Measurements from ENCODE around the gene ITSN2. TPM values are rescaled to one million over a fixed set of nuclear protein-coding genes. Genes with fewer than 3 reads are reported as not detected.
A peak's percentile ranks its signal among the peaks of the same experiment; 100 is the strongest.

The ITSN2 gene
- total RNA-seq, 1 experiment from 2014 or later, result 21.9 TPM

- intact Hi-C loops (cut with micrococcal nuclease), result no loop called here
- no peak within 1 kb of the TSS for H3K27ac ChIP-seq (ENCODE audit: low read length)
- H3K4me2 ChIP-seq (ENCODE audit: low read length), result no peak within 1 kb of the TSS
- no peaks in the 10 kb centered on the region for H3K9me2 ChIP-seq (replicated peaks; ENCODE audit: low read length)
- BruUV-seq (replicated peaks), result no TSS peak
- no peaks in the 10 kb centered on the region for H3F3A ChIP-seq (ENCODE audit: low read length, unreplicated experiment)
- TF ChIP-seq EZH2phosphoT487 (IDR thresholded peaks at IDR 0.05; ENCODE audit: borderline replicate concordance, low read length) (no peak), CTCF (conservative IDR thresholded peaks at IDR 0.05; ENCODE audit: low read depth, low read length) (no peak), EZH2 (IDR thresholded peaks at IDR 0.05; ENCODE audit: low read length, unreplicated experiment) (no peak)
- H3K4me3 ChIP-seq (ENCODE audit: low read length), result no peak within 1 kb of the TSS
- CTCF ChIA-PET, result no interaction called here
- DNase-seq (no peak), ATAC-seq (no peak)
- H4K20me1 ChIP-seq (ENCODE audit: low read length), result no peaks in the 10 kb centered on the region
- H2AFZ ChIP-seq (ENCODE audit: low read length), result no peak within 1 kb of the TSS
- H3K36me3 ChIP-seq (ENCODE audit: low read depth, low read length), result no peaks in the 10 kb centered on the region
- POLR2A ChIA-PET (ENCODE audit: unreplicated experiment), result no interaction called here
- H3K9me3 ChIP-seq (ENCODE audit: low read length), result no peaks in the 10 kb centered on the region
- no peaks in the 10 kb centered on the region for H3K27me3 ChIP-seq (ENCODE audit: low read length)
- H3K79me2 ChIP-seq (ENCODE audit: low read length), result no peaks in the 10 kb centered on the region
- H3K4me1 ChIP-seq (ENCODE audit: insufficient read depth, low read length), result no peaks in the 10 kb centered on the region
- no peak within 1 kb of the TSS for H3K9ac ChIP-seq (ENCODE audit: low read length)
These were observed 185.5 kb downstream of the ITSN2 start, which contains the start of gene FAM228A for GRCh38 chr2:24174851-24175277. TSS of gene FAM228A (plus strand) at chr2:24175053. CDS start at chr2:24175481, 428 bp downstream.

DNA sequence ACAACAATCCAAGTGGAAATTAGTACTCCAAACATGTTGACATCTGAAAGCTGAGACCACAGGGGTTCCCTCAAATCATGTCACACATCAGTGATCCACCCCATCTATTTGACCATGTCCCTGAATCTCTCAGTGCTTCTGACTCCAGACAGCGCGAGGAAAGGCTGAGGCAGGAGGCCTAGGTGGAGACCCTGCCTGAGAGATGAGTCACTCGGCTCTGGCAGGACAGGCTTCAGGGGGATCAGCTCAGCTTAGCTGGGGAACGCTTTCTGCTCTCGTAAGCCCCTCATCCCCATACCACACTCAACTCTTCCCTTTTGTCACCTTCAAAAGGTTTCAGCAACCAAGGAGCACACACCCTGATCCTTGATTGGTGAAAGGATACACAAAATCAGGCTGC lies 191.3 kb downstream of the ITSN2 start:
- no peak overlapping the region for H2AFZ ChIP-seq (ENCODE audit: low read length)
- no peak overlapping the region for H3K27ac ChIP-seq (ENCODE audit: low read length)
- H3K4me3 ChIP-seq (ENCODE audit: low read length), result no peak overlapping the region
- intact Hi-C loops (cut with micrococcal nuclease), result no loop called here
- TF ChIP-seq EZH2 (IDR thresholded peaks at IDR 0.05; ENCODE audit: low read length, unreplicated experiment) (no peak), EZH2phosphoT487 (IDR thresholded peaks at IDR 0.05; ENCODE audit: borderline replicate concordance, low read length) (no peak)
- CTCF ChIA-PET, result no interaction called here
- H3K4me1 ChIP-seq (ENCODE audit: insufficient read depth, low read length), result no peaks in the 10 kb centered on the region
- POLR2A ChIA-PET (ENCODE audit: unreplicated experiment), result no interaction called here
- no peak overlapping the region for H3K9ac ChIP-seq (ENCODE audit: low read length)
- H3K4me2 ChIP-seq (ENCODE audit: low read length), result no peak overlapping the region
- no peaks in the 10 kb centered on the region for H3K79me2 ChIP-seq (ENCODE audit: low read length)
- DNase-seq, result no peak
- no peaks in the 10 kb centered on the region for H3K36me3 ChIP-seq (ENCODE audit: low read depth, low read length)
- no TSS peak for BruUV-seq (replicated peaks)
- no peaks in the 10 kb centered on the region for H3K9me2 ChIP-seq (replicated peaks; ENCODE audit: low read length)
- H3F3A ChIP-seq (ENCODE audit: low read length, unreplicated experiment), result no peaks in the 10 kb centered on the region
- H3K27me3 ChIP-seq (ENCODE audit: low read length), result no peaks in the 10 kb centered on the region
- no peaks in the 10 kb centered on the region for H4K20me1 ChIP-seq (ENCODE audit: low read length)
- no peak for ATAC-seq
- H3K9me3 ChIP-seq (ENCODE audit: low read length), result no peaks in the 10 kb centered on the region

GRCh38 chr2:24164416-24164973 lies 195.8 kb downstream of the ITSN2 start:
- Histone ChIP-seq H2AFZ (ENCODE audit: low read length) (no peak overlapping the region), H3K4me2 (ENCODE audit: low read length) (no peak overlapping the region), H3K36me3 (ENCODE audit: low read depth, low read length) (no peaks in the 10 kb centered on the region), H3K9ac (ENCODE audit: low read length) (no peak overlapping the region), H3F3A (ENCODE audit: low read length, unreplicated experiment) (no peaks in the 10 kb centered on the region), H3K9me3 (ENCODE audit: low read length) (0 out of 2 replicates have a peak, but pooled peaks cover 5% of the 10 kb centered on the region), H3K27ac (ENCODE audit: low read length) (no peak overlapping the region), H3K27me3 (ENCODE audit: low read length) (no peaks in the 10 kb centered on the region), H3K79me2 (ENCODE audit: low read length) (no peaks in the 10 kb centered on the region), H3K4me1 (ENCODE audit: insufficient read depth, low read length) (no peaks in the 10 kb centered on the region), H3K9me2 (replicated peaks; ENCODE audit: low read length) (no peaks in the 10 kb centered on the region), H4K20me1 (ENCODE audit: low read length) (no peaks in the 10 kb centered on the region), H3K4me3 (ENCODE audit: low read length) (no peak overlapping the region)
- ChIA-PET POLR2A (ENCODE audit: unreplicated experiment) (no interaction called here), CTCF (no interaction called here)
- intact Hi-C loops (cut with micrococcal nuclease), result no loop called here
- no TSS peak for BruUV-seq (replicated peaks)
- DNase-seq, result peak; percentile 30
- TF ChIP-seq EZH2 (IDR thresholded peaks at IDR 0.05; ENCODE audit: low read length, unreplicated experiment) (no peak), EZH2phosphoT487 (IDR thresholded peaks at IDR 0.05; ENCODE audit: borderline replicate concordance, low read length) (no peak), CTCF (conservative IDR thresholded peaks at IDR 0.05; ENCODE audit: low read depth, low read length) (peak; percentile 91)
- peak; percentile 27; the same call in 1 of the 2 replicates for ATAC-seq
